ENCODE measurements around the gene AFF4. TPM values are rescaled to one million over a fixed set of nuclear protein-coding genes. Genes with fewer than 3 reads are reported as not detected.
A peak's percentile ranks its signal among the peaks of the same experiment; 100 is the strongest.
"Not testable (repeated sequence)": the region's sequence is repeated elsewhere in the genome, so short reads cannot be mapped to it uniquely, and the experiment has no call there.

The AFF4 gene
- total RNA-seq, 2 donors from 2014 or later = 107 to 108 TPM

- Histone ChIP-seq H3K9ac (ENCODE audit: extremely low read depth, low read length, poor library complexity, severe bottlenecking) (peak overlapping the region; percentile 100), H3K4me1 (ENCODE audit: control insufficient read depth, insufficient read depth, low read length) (no peaks in the 10 kb centered on the region), H3K36me3 (ENCODE audit: control insufficient read depth, insufficient read depth, low read length) (peaks cover 25% of the 10 kb centered on the region), H3K27ac (ENCODE audit: low read depth, low read length) (peak overlapping the region; percentile 96), H3K9me3 (ENCODE audit: control insufficient read depth, low read length) (no peaks in the 10 kb centered on the region), H3K27me3 (ENCODE audit: control insufficient read depth, insufficient read depth, low read length, poor library complexity, severe bottlenecking) (no peaks in the 10 kb centered on the region), H3K4me3 (ENCODE audit: low read length) (peak overlapping the region; percentile 98)
- Mint-ChIP-seq H3K9me3 (no peaks in the 10 kb centered on the region), H3K27ac (peak overlapping the region; percentile 100), H3K36me3 (ENCODE audit: low read depth) (peaks cover 27% of the 10 kb centered on the region), H3K4me1 (peaks cover 2% of the 10 kb centered on the region), H3K4me3 (peak overlapping the region; percentile 97), H3K27me3 (ENCODE audit: insufficient read depth) (no peaks in the 10 kb centered on the region)
- DNase-seq = peak; percentile 3
- 44 to 48% methylated on average over 2 to 5 of the region's 5 CpGs for WGBS, 2 experiments (ENCODE audit: insufficient coverage in 1 of 2, insufficient read length in 1 of 2)
- TF ChIP-seq CTCF (conservative IDR thresholded peaks at IDR 0.05) = no peak
Measured at GRCh38 chr5:132961887-132962286, 1.5 kb downstream of the AFF4 start.

GRCh38 chr5:132961123-132961815 lies 2.2 kb downstream of the AFF4 start:
- Mint-ChIP-seq H3K4me3 (peak overlapping the region; percentile 97), H3K36me3 (ENCODE audit: low read depth) (peaks cover 27% of the 10 kb centered on the region), H3K27ac (peak overlapping the region; percentile 100)
- not testable (repeated sequence) for H3K27me3 ChIP-seq (ENCODE audit: control insufficient read depth, insufficient read depth, low read length, poor library complexity, severe bottlenecking); H3K4me1 Mint-ChIP-seq; H3K27ac ChIP-seq (ENCODE audit: low read depth, low read length); H3K27me3 Mint-ChIP-seq (ENCODE audit: insufficient read depth); H3K4me1 ChIP-seq (ENCODE audit: control insufficient read depth, insufficient read depth, low read length); H3K9me3 ChIP-seq (ENCODE audit: control insufficient read depth, low read length); H3K9me3 Mint-ChIP-seq
- peak overlapping the region; percentile 100 for H3K9ac ChIP-seq (ENCODE audit: extremely low read depth, low read length, poor library complexity, severe bottlenecking)
- peak overlapping the region; percentile 98 for H3K4me3 ChIP-seq (ENCODE audit: low read length)
- H3K36me3 ChIP-seq (ENCODE audit: control insufficient read depth, insufficient read depth, low read length) = peaks cover 26% of the 10 kb centered on the region
- peak; percentile 37 for DNase-seq
- 94 to 95% methylated on average over 9 to 11 of the region's 11 CpGs for WGBS, 2 experiments (ENCODE audit: insufficient coverage in 1 of 2, insufficient read length in 1 of 2)

- whole genome bisulfite sequencing, 2 experiments (ENCODE audit: insufficient coverage in 1 of 2, insufficient read length in 1 of 2) = 86 to 97% methylated on average over 4 to 5 of the region's 6 CpGs
- H3K27me3 Mint-ChIP-seq (ENCODE audit: insufficient read depth); H3K27me3 ChIP-seq (ENCODE audit: control insufficient read depth, insufficient read depth, low read length, poor library complexity, severe bottlenecking); H3K4me3 ChIP-seq (ENCODE audit: low read length); H3K27ac Mint-ChIP-seq; H3K4me3 Mint-ChIP-seq; H3K4me1 Mint-ChIP-seq; H3K9me3 Mint-ChIP-seq; DNase-seq; H3K4me1 ChIP-seq (ENCODE audit: control insufficient read depth, insufficient read depth, low read length); H3K27ac ChIP-seq (ENCODE audit: low read depth, low read length); H3K9ac ChIP-seq (ENCODE audit: extremely low read depth, low read length, poor library complexity, severe bottlenecking); H3K9me3 ChIP-seq (ENCODE audit: control insufficient read depth, low read length): not testable (repeated sequence)
- H3K36me3 Mint-ChIP-seq (ENCODE audit: low read depth) = peaks cover 45% of the 10 kb centered on the region
- H3K36me3 ChIP-seq (ENCODE audit: control insufficient read depth, insufficient read depth, low read length) = peaks cover 63% of the 10 kb centered on the region
Measured at GRCh38 chr5:132956166-132956799, 7.2 kb downstream of the AFF4 start.

GRCh38 chr5:132953710-132954109 lies 9.7 kb downstream of the AFF4 start:
- Mint-ChIP-seq H3K36me3 (ENCODE audit: low read depth) (peaks cover 35% of the 10 kb centered on the region), H3K9me3 (peaks cover 7% of the 10 kb centered on the region), H3K27ac (no peak overlapping the region), H3K4me3 (no peak overlapping the region), H3K4me1 (peaks cover 3% of the 10 kb centered on the region), H3K27me3 (ENCODE audit: insufficient read depth) (no peaks in the 10 kb centered on the region)
- H3K4me1 ChIP-seq (ENCODE audit: control insufficient read depth, insufficient read depth, low read length) = peaks cover 3% of the 10 kb centered on the region
- H3K27ac ChIP-seq (ENCODE audit: low read depth, low read length) = no peak overlapping the region
- H3K9me3 ChIP-seq (ENCODE audit: control insufficient read depth, low read length) = peaks cover 5% of the 10 kb centered on the region
- WGBS, 2 experiments (ENCODE audit: insufficient coverage in 1 of 2, insufficient read length in 1 of 2) = 84 to 89% methylated on average over 6 of the region's 6 CpGs
- no peak overlapping the region for H3K9ac ChIP-seq (ENCODE audit: extremely low read depth, low read length, poor library complexity, severe bottlenecking)
- DNase-seq = no peak
- no peak for TF ChIP-seq CTCF (conservative IDR thresholded peaks at IDR 0.05)
- H3K27me3 ChIP-seq (ENCODE audit: control insufficient read depth, insufficient read depth, low read length, poor library complexity, severe bottlenecking) = no peaks in the 10 kb centered on the region
- H3K36me3 ChIP-seq (ENCODE audit: control insufficient read depth, insufficient read depth, low read length) = peaks cover 56% of the 10 kb centered on the region
- no peak overlapping the region for H3K4me3 ChIP-seq (ENCODE audit: low read length)
